GM10847 (cell line): ENCODE results near the gene NPBWR2.

Experiments
- POLR2A ChIP-seq: IDR thresholded peaks from 2 replicates; pipeline ENCODE4 v1.6.1; 2011; ENCODE audit not compliant: insufficient read length; ENCODE audit errors: extremely low read depth

NPBWR2 gene

GRCh38 chr20:64083804-64084684 is 23.3 kb downstream of the NPBWR2 start, which contains the start of gene LKAAEAR1:
LKAAEAR1 (minus strand) TSS chr20:64084398; CDS start chr20:64084219, 179 bp downstream.
- TF ChIP-seq POLR2A: no peak

- no peak for TF ChIP-seq POLR2A
Measured at GRCh38 chr20:64083378-64083803, 24.0 kb downstream of the NPBWR2 start.

- no peak for TF ChIP-seq POLR2A
Measured at GRCh38 chr20:64082820-64083377, 24.5 kb downstream of the NPBWR2 start.

GRCh38 chr20:64082126-64082731 is 25.1 kb downstream of the NPBWR2 start:
- TF ChIP-seq POLR2A: no peak

- TF ChIP-seq POLR2A: no peak
Measured at GRCh38 chr20:64081624-64081964, 25.8 kb downstream of the NPBWR2 start.

GRCh38 chr20:64080813-64081623 is 26.3 kb downstream of the NPBWR2 start:
- no peak for TF ChIP-seq POLR2A

- TF ChIP-seq POLR2A: peak; percentile 5
Measured at GRCh38 chr20:64080013-64080812, 27.2 kb downstream of the NPBWR2 start, which contains the start of gene OPRL1. OPRL1 (plus strand) TSS chr20:64080082; CDS start chr20:64092721, 12,639 bp downstream.

GRCh38 chr20:64079273-64080012 is 27.9 kb downstream of the NPBWR2 start, which contains the start of gene RGS19:
RGS19 (minus strand) TSS chr20:64079518; CDS start chr20:64076886, 2,632 bp downstream.
- TF ChIP-seq POLR2A: peak; percentile 12

- TF ChIP-seq POLR2A: no peak
Measured at GRCh38 chr20:64078934-64079272, 28.5 kb downstream of the NPBWR2 start.

- peak; percentile 10 for TF ChIP-seq POLR2A
Measured at GRCh38 chr20:64077876-64078551, 29.4 kb downstream of the NPBWR2 start.

GRCh38 chr20:64077541-64077875 is 29.9 kb downstream of the NPBWR2 start:
- no peak for TF ChIP-seq POLR2A

- TF ChIP-seq POLR2A: peak; percentile 49
Measured at GRCh38 chr20:64077094-64077493, 30.3 kb downstream of the NPBWR2 start.
